GM12878 (cell line): ENCODE results near the gene CD58. TPM values are rescaled to one million over a fixed set of nuclear protein-coding genes. Genes with fewer than 3 reads are reported as not detected.

Experiments used
- CEBPZ ChIP-seq: fragments of 150-350 bp; IDR thresholded peaks from 2 replicates; pipeline ENCODE4 v1.6.1; 2016; ENCODE audit warnings: low read depth, low read length
- KLF5 ChIP-seq: fragments of 450-650 bp; IDR thresholded peaks from 2 replicates; pipeline ENCODE4 v1.6.1; 2014; ENCODE audit warnings: mild to moderate bottlenecking; ENCODE audit not compliant: partially characterized antibody
- RUNX3 ChIP-seq: IDR thresholded peaks from 2 replicates; pipeline ENCODE4 v1.6.1; 2012; ENCODE audit warnings: low read length, inconsistent platforms
- SMAD5 ChIP-seq: IDR thresholded peaks from 2 replicates; pipeline ENCODE4 v1.6.1; 2016; ENCODE audit warnings: antibody characterized with exemption, low read depth
- SP1 ChIP-seq: IDR thresholded peaks from one replicate; pipeline ENCODE4 v1.6.1; 2011; ENCODE audit warnings: low read depth, low read length
- YBX1 ChIP-seq: fragments of 450-650 bp; IDR thresholded peaks from 2 replicates; pipeline ENCODE4 v1.6.1; 2016; ENCODE audit warnings: antibody characterized with exemption
- ZBTB11 ChIP-seq: fragments of 450-650 bp; formaldehyde crosslinking; IDR thresholded peaks from 2 replicates; pipeline ENCODE4 v1.5.0; 2022; ENCODE audit warnings: mild to moderate bottlenecking, missing genetic modification characterization
- polyA plus RNA-seq, 11 experiments: library from polyadenylated mRNA; depleted of rRNA in 4 of 11; unstranded in 6 of 11; stranded (reverse) in 5 of 11; fragments of >200 nt; fragmentation: Nextera tagmentation in 4 of 11; fragmentation: Illumina TruSeq in 1 of 11; extraction: Ambion mirVana in 4 of 11; extraction: Trizol in 1 of 11; gene quantifications; 1 replicate in 1 of 11; 2 replicates in 10 of 11; pipeline versions ENCODE4 v1.2.1 to v1.2.3, GENCODE V29; 2011 to 2016; ENCODE audit warnings: inconsistent platforms in 2 of 11, missing spikeins in 2 of 11, low read depth in 1 of 11
- total RNA-seq, 4 experiments: library from RNA; depleted of rRNA in 3 of 4; stranded (reverse); fragments of >200 nt in 3 of 4; fragmentation: Illumina TruSeq in 1 of 4; extraction: Trizol in 1 of 4; gene quantifications; 2 replicates each; pipeline versions ENCODE4 v1.2.1 to v1.2.3, GENCODE V29; 2013 to 2021

CD58 gene
- total and polyA plus RNA-seq, 10 of the 15 experiments (the other 5 are each of a cell fraction or from before 2014, with no cell fraction given): 70.4 to 252 (median 129) TPM

- TF ChIP-seq SMAD5: no peak
- TF ChIP-seq YBX1: no peak
- TF ChIP-seq CEBPZ: no peak
- no peak for TF ChIP-seq RUNX3
- TF ChIP-seq KLF5: no peak
- TF ChIP-seq SP1: no peak
- no peak for TF ChIP-seq ZBTB11 (CRISPR knock-in tag)
Observed at GRCh38 chr1:116481934-116482333, 88.9 kb downstream of the CD58 start (continued).
